OCI-LY3 (cell line): ENCODE results near the gene IRF9.
A peak's percentile ranks its signal among the peaks of the same experiment; 100 is the strongest.

ENCODE experiments used
- EZH2phosphoT487 ChIP-seq: fragments of 200-600 bp; shearing (Covaris generic); IDR thresholded peaks from 2 replicates; pipeline ENCODE4 v1.6.1; 2018; ENCODE audit warnings: antibody characterized with exemption, mixed run types, low read depth
- TF ChIP-seq, protein P1 (sequence below): fragments of 200-600, 300-600 bp; sonication (generic); IDR thresholded peaks from 2 replicates; pipeline ENCODE4 v1.5.1; 2014; ENCODE audit warnings: antibody characterized with exemption, low read length, low read depth

DNA sequence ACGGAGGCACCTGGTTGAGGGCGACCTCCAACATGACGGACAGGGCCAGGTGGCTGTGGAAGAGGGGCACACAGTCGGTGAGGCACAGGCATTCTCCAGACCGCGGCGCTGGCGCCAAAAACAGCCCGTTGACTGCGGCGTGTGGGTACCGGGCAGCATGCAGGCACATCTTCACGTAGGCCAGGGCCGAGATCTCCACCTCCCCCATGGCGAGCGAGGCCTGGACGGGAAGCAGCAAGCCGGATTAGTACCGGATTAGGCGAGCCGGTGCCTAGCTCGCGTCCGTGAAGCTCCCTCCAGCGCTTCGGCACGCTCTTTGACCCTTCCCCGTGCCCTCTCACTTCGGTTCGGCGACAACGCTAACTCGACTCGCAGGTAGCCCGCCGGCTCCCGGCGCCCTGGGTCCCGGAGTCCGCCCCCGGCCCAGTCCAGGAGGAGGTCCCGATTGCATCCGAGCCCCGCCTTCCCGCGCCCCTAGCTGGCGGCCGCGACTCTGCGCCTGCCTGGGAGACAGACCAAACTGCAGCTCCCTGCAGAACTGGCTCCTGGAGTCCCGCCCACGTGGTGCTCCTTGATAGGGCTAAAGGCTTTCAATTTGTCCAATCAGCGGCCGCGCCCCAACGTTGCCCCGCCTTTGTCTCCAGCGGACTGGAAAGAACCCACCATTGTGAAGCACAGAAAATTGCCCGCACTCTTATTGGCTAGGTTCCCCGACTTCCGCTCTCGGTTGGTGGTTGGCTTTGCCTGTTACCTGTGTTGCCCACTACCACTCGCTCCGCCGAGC lies 19.8 kb upstream of the IRF9 start, which contains the start of gene EMC9:
- TF ChIP-seq, protein P1, sequence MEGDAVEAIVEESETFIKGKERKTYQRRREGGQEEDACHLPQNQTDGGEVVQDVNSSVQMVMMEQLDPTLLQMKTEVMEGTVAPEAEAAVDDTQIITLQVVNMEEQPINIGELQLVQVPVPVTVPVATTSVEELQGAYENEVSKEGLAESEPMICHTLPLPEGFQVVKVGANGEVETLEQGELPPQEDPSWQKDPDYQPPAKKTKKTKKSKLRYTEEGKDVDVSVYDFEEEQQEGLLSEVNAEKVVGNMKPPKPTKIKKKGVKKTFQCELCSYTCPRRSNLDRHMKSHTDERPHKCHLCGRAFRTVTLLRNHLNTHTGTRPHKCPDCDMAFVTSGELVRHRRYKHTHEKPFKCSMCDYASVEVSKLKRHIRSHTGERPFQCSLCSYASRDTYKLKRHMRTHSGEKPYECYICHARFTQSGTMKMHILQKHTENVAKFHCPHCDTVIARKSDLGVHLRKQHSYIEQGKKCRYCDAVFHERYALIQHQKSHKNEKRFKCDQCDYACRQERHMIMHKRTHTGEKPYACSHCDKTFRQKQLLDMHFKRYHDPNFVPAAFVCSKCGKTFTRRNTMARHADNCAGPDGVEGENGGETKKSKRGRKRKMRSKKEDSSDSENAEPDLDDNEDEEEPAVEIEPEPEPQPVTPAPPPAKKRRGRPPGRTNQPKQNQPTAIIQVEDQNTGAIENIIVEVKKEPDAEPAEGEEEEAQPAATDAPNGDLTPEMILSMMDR: peak; percentile 11; the same call in 1 of the 2 replicates
- no peak for TF ChIP-seq EZH2phosphoT487
